ENCODE data around the gene PIF1.

Gene PIF1

GRCh38 chr15:64825431-64826294 is at the start of gene PIF1:
Gene PIF1, minus strand, starts transcription at chr15:64825647. Its CDS starts 1,312 bp downstream, at chr15:64824335.
- peak; percentile 61 to 72 for DNase-seq (ENCODE audit: low read depth in 1 of 2, low spot score in 1 of 2)

GRCh38 chr15:64870353-64870752 is 44.9 kb upstream of the PIF1 start:
- DNase-seq (ENCODE audit: low read depth in 1 of 2, low spot score in 1 of 2) = no peak

GRCh38 chr15:64869501-64869900 is 44.1 kb upstream of the PIF1 start:
- no peak for DNase-seq (ENCODE audit: low read depth in 1 of 2, low spot score in 1 of 2)

- DNase-seq (ENCODE audit: low read depth in 1 of 2, low spot score in 1 of 2) = no peak
These were observed 40.6 kb upstream of the PIF1 start for GRCh38 chr15:64865998-64866520.

GRCh38 chr15:64865126-64865997 is 39.9 kb upstream of the PIF1 start:
- DNase-seq (ENCODE audit: low read depth in 1 of 2, low spot score in 1 of 2) = no peak

GRCh38 chr15:64864068-64864467 is 38.6 kb upstream of the PIF1 start:
- no peak for DNase-seq (ENCODE audit: low read depth in 1 of 2, low spot score in 1 of 2)

- DNase-seq (ENCODE audit: low read depth in 1 of 2, low spot score in 1 of 2) = no peak
These were observed 37.0 kb upstream of the PIF1 start for GRCh38 chr15:64862408-64862807.

- no peak for DNase-seq (ENCODE audit: low read depth in 1 of 2, low spot score in 1 of 2)
These were observed 36.5 kb upstream of the PIF1 start for GRCh38 chr15:64861960-64862359.

GRCh38 chr15:64861331-64861730 is 35.9 kb upstream of the PIF1 start:
- no peak for DNase-seq (ENCODE audit: low read depth in 1 of 2, low spot score in 1 of 2)

- DNase-seq (ENCODE audit: low read depth in 1 of 2, low spot score in 1 of 2) = no peak
These were observed 33.8 kb upstream of the PIF1 start for GRCh38 chr15:64859226-64859625.

GRCh38 chr15:64858021-64858575 is 32.7 kb upstream of the PIF1 start:
- no peak for DNase-seq (ENCODE audit: low read depth in 1 of 2, low spot score in 1 of 2)

GRCh38 chr15:64857421-64857820 is 32.0 kb upstream of the PIF1 start:
- DNase-seq (ENCODE audit: low read depth in 1 of 2, low spot score in 1 of 2) = no peak

- no peak for DNase-seq (ENCODE audit: low read depth in 1 of 2, low spot score in 1 of 2)
These were observed 31.1 kb upstream of the PIF1 start for GRCh38 chr15:64856429-64857145.

GRCh38 chr15:64855205-64855975 is 29.9 kb upstream of the PIF1 start:
- no peak for DNase-seq (ENCODE audit: low read depth in 1 of 2, low spot score in 1 of 2)

- no peak for DNase-seq (ENCODE audit: low read depth in 1 of 2, low spot score in 1 of 2)
These were observed 29.1 kb upstream of the PIF1 start for GRCh38 chr15:64854526-64854925.

- no peak for DNase-seq (ENCODE audit: low read depth in 1 of 2, low spot score in 1 of 2)
These were observed 28.6 kb upstream of the PIF1 start for GRCh38 chr15:64854041-64854440.

GRCh38 chr15:64851503-64851840 is 26.0 kb upstream of the PIF1 start:
- no peak for DNase-seq (ENCODE audit: low read depth in 1 of 2, low spot score in 1 of 2)

- DNase-seq (ENCODE audit: low read depth in 1 of 2, low spot score in 1 of 2) = no peak
These were observed 25.5 kb upstream of the PIF1 start for GRCh38 chr15:64850778-64851502.

- DNase-seq (ENCODE audit: low read depth in 1 of 2, low spot score in 1 of 2) = no peak
These were observed 22.6 kb upstream of the PIF1 start for GRCh38 chr15:64847876-64848716.
